ENCODE data around the gene C6orf132.

The C6orf132 gene

GRCh38 chr6:42118162-42119001, 24.0 kb downstream of the C6orf132 start:
- H3K4me3 ChIP-seq (ENCODE audit: low read length), result no peak overlapping the region
- H3K79me2 ChIP-seq (ENCODE audit: control insufficient read depth, low read length), result no peaks in the 10 kb centered on the region
- TF ChIP-seq EZH2phosphoT487 (IDR thresholded peaks at IDR 0.05; ENCODE audit: borderline replicate concordance, low read length), result no peak
- no peak for TF ChIP-seq CTCF (IDR thresholded peaks at IDR 0.05; ENCODE audit: low read depth, low read length, poor library complexity, severe bottlenecking)
- H4K20me1 ChIP-seq (ENCODE audit: control insufficient read depth, insufficient read depth, low read depth, low read length), result no peaks in the 10 kb centered on the region
- H3K27me3 ChIP-seq (ENCODE audit: control insufficient read depth, low read length), result peaks cover 3% of the 10 kb centered on the region; the same call in 1 of the 2 replicates
- H3K4me2 ChIP-seq (ENCODE audit: low read length), result no peak overlapping the region
- no peaks in the 10 kb centered on the region for H3K4me1 ChIP-seq (ENCODE audit: control insufficient read depth, low read length)
- H3K27ac ChIP-seq (ENCODE audit: low read depth, low read length), result no peak overlapping the region
- no peaks in the 10 kb centered on the region for H3F3A ChIP-seq (ENCODE audit: control insufficient read depth, insufficient read depth)
- no peaks in the 10 kb centered on the region for H3K9me3 ChIP-seq (ENCODE audit: control insufficient read depth, insufficient read depth, low read length)
- H3K36me3 ChIP-seq (ENCODE audit: control insufficient read depth, low read length), result no peaks in the 10 kb centered on the region
- H3K9me2 ChIP-seq (replicated peaks; ENCODE audit: control insufficient read depth, low read length), result no peaks in the 10 kb centered on the region

- Histone ChIP-seq H3K27ac (ENCODE audit: low read depth, low read length) (no peak overlapping the region), H3K4me2 (ENCODE audit: low read length) (no peak overlapping the region)
These were observed 24.6 kb downstream of the C6orf132 start for GRCh38 chr6:42117843-42118161.

GRCh38 chr6:42113936-42114636, 28.3 kb downstream of the C6orf132 start:
- Histone ChIP-seq H3K79me2 (ENCODE audit: control insufficient read depth, low read length) (no peaks in the 10 kb centered on the region), H3K27ac (ENCODE audit: low read depth, low read length) (no peak overlapping the region), H3K27me3 (ENCODE audit: control insufficient read depth, low read length) (peaks cover 17% of the 10 kb centered on the region), H3F3A (ENCODE audit: control insufficient read depth, insufficient read depth) (no peaks in the 10 kb centered on the region), H3K4me3 (ENCODE audit: low read length) (no peak overlapping the region), H3K9me2 (replicated peaks; ENCODE audit: control insufficient read depth, low read length) (no peaks in the 10 kb centered on the region), H3K36me3 (ENCODE audit: control insufficient read depth, low read length) (no peaks in the 10 kb centered on the region), H4K20me1 (ENCODE audit: control insufficient read depth, insufficient read depth, low read depth, low read length) (no peaks in the 10 kb centered on the region), H3K9me3 (ENCODE audit: control insufficient read depth, insufficient read depth, low read length) (no peaks in the 10 kb centered on the region), H3K4me2 (ENCODE audit: low read length) (no peak overlapping the region), H3K4me1 (ENCODE audit: control insufficient read depth, low read length) (no peaks in the 10 kb centered on the region)
- TF ChIP-seq EZH2phosphoT487 (IDR thresholded peaks at IDR 0.05; ENCODE audit: borderline replicate concordance, low read length) (no peak), CTCF (IDR thresholded peaks at IDR 0.05; ENCODE audit: low read depth, low read length, poor library complexity, severe bottlenecking) (no peak)

More at GRCh38 chr6:42117843-42118161, 24.6 kb downstream of the C6orf132 start:
- TF ChIP-seq EZH2phosphoT487 (IDR thresholded peaks at IDR 0.05; ENCODE audit: borderline replicate concordance, low read length) (no peak), CTCF (IDR thresholded peaks at IDR 0.05; ENCODE audit: low read depth, low read length, poor library complexity, severe bottlenecking) (no peak)
- Histone ChIP-seq H3K9me3 (ENCODE audit: control insufficient read depth, insufficient read depth, low read length) (no peaks in the 10 kb centered on the region), H3K79me2 (ENCODE audit: control insufficient read depth, low read length) (no peaks in the 10 kb centered on the region), H3K36me3 (ENCODE audit: control insufficient read depth, low read length) (no peaks in the 10 kb centered on the region), H3F3A (ENCODE audit: control insufficient read depth, insufficient read depth) (no peaks in the 10 kb centered on the region), H3K27me3 (ENCODE audit: control insufficient read depth, low read length) (peaks cover 3% of the 10 kb centered on the region; the same call in 1 of the 2 replicates), H4K20me1 (ENCODE audit: control insufficient read depth, insufficient read depth, low read depth, low read length) (no peaks in the 10 kb centered on the region), H3K4me3 (ENCODE audit: low read length) (no peak overlapping the region), H3K4me1 (ENCODE audit: control insufficient read depth, low read length) (no peaks in the 10 kb centered on the region), H3K9me2 (replicated peaks; ENCODE audit: control insufficient read depth, low read length) (no peaks in the 10 kb centered on the region)

Measured in DOHH2 (cell line).